Right renal pelvis (tissue), 4 donors: Measurements from ENCODE around the gene AOC3. TPM values are rescaled to one million over a fixed set of nuclear protein-coding genes. Genes with fewer than 3 reads are reported as not detected.
"Not testable (repeated sequence)": the region's sequence is repeated elsewhere in the genome, so short reads cannot be mapped to it uniquely, and the experiment has no call there.

Experiments
- DNase-seq, 4 donors: peaks; one replicate each; pipeline ENCODE4 v3.0.0-alpha.2; 2013; ENCODE audit warnings: low read depth in 4 of 4, low spot score in 3 of 4, missing footprints in 1 of 4
- polyA plus RNA-seq, 4 donors: library from polyadenylated mRNA; unstranded; fragments of 120-200 nt; gene quantifications; one replicate each; pipeline ENCODE4 v1.2.1, GENCODE V29; 2013; ENCODE audit not compliant: insufficient read length in 4 of 4

The AOC3 gene
- polyA plus RNA-seq, 4 donors = 5.3 to 7.5 (median 6.5) TPM

DNA sequence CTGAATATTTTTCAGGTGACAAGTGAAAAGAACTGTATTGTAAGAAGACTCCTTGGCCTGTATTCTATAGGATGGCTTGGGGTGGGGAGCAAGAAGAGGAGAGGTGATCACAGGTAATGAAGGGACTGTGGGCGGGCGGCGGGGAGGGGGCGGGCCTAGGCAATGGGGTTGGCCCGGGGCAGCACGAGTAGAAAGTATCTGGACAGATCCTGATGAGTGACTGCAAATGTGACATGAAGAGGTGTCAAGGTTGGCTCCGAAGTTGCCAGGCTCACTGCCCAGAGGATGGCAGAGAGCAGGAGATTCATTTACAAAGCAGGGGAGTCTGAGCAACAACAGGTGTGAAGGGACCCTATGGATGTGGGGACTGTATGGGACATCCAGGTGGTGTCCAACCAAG lies 38.8 kb downstream of the AOC3 start:
- DNase-seq = no peak

GRCh38 chr17:42891539-42892152 lies 40.6 kb downstream of the AOC3 start:
- DNase-seq = no peak

DNA sequence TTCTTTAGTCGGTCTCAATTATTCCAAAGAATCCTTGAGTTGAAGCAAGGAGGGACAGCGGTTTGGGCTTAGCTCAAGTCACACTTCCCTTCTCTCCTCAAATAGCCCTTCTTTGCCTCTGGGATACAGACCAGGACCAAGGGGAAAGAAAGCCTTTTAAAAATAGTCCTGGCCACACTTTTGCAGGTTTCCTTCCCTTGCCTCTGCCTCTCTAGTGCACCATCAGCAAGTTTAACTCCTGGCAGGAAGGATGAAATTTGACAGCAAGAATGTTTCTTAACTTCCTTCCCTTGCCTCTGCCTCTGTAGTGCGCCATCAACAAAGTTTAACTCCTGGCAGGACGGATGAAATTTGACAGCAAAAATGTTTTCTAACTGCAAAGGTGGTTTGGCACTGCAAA lies 42.4 kb downstream of the AOC3 start:
- no peak for DNase-seq

DNA sequence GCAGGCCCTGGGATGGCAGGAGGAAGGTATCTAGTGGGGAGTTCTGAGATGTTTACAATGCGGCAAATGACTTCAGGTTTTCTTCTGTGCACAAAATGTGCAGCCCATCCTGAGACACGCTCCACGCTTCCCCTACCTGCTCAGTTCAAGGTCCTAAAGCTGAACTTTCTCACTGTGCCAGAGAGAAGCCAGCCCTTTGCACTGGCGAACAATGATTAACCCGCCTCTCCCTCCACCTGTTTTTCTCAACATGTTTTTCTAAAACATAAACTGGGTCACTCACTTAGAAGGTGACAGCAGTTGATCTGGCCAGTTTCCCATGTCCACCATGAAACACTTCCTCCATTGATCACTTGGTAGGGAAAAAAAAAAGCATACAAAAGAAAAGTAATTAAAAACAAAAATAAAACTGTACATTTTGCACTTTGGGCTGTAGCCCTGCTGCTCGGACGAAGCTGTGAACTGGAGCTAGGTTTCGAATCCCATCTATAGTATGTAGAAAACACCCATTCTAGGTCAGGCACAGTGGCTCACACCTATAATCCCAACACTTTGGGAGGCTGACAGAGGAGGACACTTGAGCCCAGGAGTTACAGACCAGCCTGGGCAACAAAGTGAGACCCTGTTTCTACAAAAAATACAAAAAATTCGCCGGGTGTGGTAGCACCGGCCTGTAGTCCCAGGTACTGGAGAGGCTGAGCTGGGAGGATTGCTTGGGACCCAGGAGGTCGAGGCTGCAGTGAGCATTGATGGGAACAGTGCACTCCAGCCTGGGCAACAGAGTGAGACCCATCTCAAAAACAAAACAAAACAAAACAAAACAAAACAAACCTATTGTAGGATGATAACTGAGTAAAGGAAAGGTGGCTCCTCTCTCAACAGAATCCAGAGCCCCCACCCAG lies 43.5 kb downstream of the AOC3 start:
- DNase-seq = no peak

- DNase-seq = no peak
Measured at GRCh38 chr17:42895185-42895555, 44.2 kb downstream of the AOC3 start.

GRCh38 chr17:42898147-42898811 lies 47.3 kb downstream of the AOC3 start:
- DNase-seq = no peak

- not testable (repeated sequence) for DNase-seq
Measured at GRCh38 chr17:42899981-42900380, 49.0 kb downstream of the AOC3 start.

- no peak for DNase-seq
Measured at GRCh38 chr17:42900460-42901331, 49.7 kb downstream of the AOC3 start, which contains the start of gene G6PC1. Gene G6PC1, plus strand, starts transcription at chr17:42900799. Its CDS starts 78 bp downstream, at chr17:42900877.

DNA sequence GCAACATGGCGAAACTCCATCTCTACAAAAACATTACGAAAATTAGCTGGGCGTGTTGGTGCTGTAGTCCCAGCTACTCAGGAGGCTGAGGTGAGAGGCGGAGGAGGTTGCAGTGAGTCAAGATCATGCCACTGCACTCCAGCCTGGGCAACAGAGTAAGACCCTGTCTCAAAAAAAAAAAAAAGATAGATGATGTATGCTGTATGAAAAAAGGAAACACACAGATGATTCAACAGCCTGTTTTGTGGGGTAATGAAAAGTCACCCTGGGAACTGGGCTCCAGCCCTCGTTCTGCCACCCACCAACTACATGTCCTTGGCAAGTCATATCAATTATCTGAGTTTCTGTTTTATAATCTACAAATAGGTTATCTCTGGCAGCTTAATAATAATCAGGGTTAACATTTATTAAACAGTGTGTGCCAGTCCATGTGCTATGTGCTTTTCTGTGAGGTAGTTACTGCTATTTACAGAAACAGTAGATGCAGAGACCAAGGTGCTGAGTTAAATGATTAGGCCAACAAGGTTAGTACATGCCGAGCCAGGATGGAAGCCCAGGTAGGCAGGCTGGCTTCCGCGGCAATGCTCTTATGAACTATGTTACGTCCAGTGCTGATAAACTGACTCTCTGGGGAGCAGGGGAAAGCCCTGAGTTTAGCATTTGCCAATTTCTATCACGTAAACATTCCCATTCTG lies 50.7 kb downstream of the AOC3 start:
- no peak for DNase-seq

DNA sequence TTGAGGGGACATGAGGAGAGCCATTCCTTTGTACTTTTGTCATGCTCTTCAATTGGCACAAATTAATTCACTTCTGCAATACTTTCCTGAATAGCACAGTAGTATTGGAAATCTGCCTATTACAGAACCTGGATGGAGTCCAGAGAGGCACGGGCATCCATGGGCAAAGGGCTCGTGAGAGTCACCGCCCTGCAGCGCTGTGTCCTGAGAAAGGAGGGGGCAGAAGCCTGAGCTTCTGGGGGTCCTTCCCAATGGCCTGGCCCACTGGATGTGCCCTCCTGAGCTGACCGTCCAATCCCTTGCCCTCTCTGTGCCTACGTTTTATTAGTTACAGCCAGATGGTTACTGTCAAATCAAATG lies 53.1 kb downstream of the AOC3 start:
- DNase-seq = no peak

- DNase-seq = no peak
Measured at GRCh38 chr17:42906772-42907446, 55.9 kb downstream of the AOC3 start.

Other genes with a start within 250 kb of the AOC3 start
- gene RETREG3, start 241.8 kb upstream of the AOC3 start, polyA plus RNA-seq = 10 to 100 TPM; 42.5 to 46.6 (median 44.4) TPM
- 10 to 100 TPM; 55.8 to 66.1 (median 59.4) TPM for gene TUBG1, start 241.5 kb upstream of the AOC3 start, polyA plus RNA-seq
- 10 to 100 TPM; 21.6 to 28.1 (median 25.9) TPM for gene TUBG2, start 191.9 kb upstream of the AOC3 start, polyA plus RNA-seq
- gene PLEKHH3, start 174.2 kb upstream of the AOC3 start, polyA plus RNA-seq = 10 to 100 TPM; 13.5 to 19.4 (median 15.1) TPM
- 1 to 10 TPM; 1.1 to 2.2 (median 1.3) TPM for gene CCR10, start 169.4 kb upstream of the AOC3 start, polyA plus RNA-seq
- gene CNTNAP1, start 168.7 kb upstream of the AOC3 start, polyA plus RNA-seq = 10 to 100 TPM in 1 of 4 donors, 1 to 10 TPM in 3; 8.4 to 10.1 (median 8.5) TPM
- 10 to 100 TPM; 37.0 to 50.2 (median 45.4) TPM for gene EZH1, start 106.2 kb upstream of the AOC3 start, polyA plus RNA-seq
- 100 to 1,000 TPM; 104 to 113 (median 110) TPM for gene RAMP2, start 90.0 kb upstream of the AOC3 start, polyA plus RNA-seq
- 10 to 100 TPM; 85.0 to 90.7 (median 88.9) TPM for gene VPS25, start 77.8 kb upstream of the AOC3 start, polyA plus RNA-seq
- 10 to 100 TPM; 11.3 to 14.7 (median 12.2) TPM for gene WNK4, start 70.6 kb upstream of the AOC3 start, polyA plus RNA-seq
- gene COA3, start 52.5 kb upstream of the AOC3 start, polyA plus RNA-seq = 100 to 1,000 TPM; 166 to 178 (median 172) TPM
- 1 to 10 TPM; 1.7 to 3.1 (median 2.0) TPM for gene CNTD1, start 52.3 kb upstream of the AOC3 start, polyA plus RNA-seq
- 10 to 100 TPM; 64.8 to 78.0 (median 69.2) TPM for gene BECN1, start 26.9 kb upstream of the AOC3 start, polyA plus RNA-seq
- gene PSME3, start 17.8 kb upstream of the AOC3 start, polyA plus RNA-seq = 100 to 1,000 TPM; 107 to 121 (median 119) TPM
- gene AOC2, start 6.6 kb upstream of the AOC3 start, polyA plus RNA-seq = 1 to 10 TPM in 3 of 4 donors, under 1 TPM in 1; 0.83 to 1.2 (median 1.2) TPM
- 1 to 10 TPM; 4.2 to 7.6 (median 4.9) TPM for gene G6PC1, start 49.6 kb downstream of the AOC3 start, polyA plus RNA-seq
- 10 to 100 TPM; 47.6 to 56.2 (median 52.2) TPM for gene AARSD1, start 113.3 kb downstream of the AOC3 start, polyA plus RNA-seq
- gene PTGES3L, start 128.9 kb downstream of the AOC3 start, polyA plus RNA-seq = 1 to 10 TPM; 2.1 to 2.4 (median 2.2) TPM
- 10 to 100 TPM; 15.4 to 17.0 (median 15.8) TPM for gene RUNDC1, start 129.4 kb downstream of the AOC3 start, polyA plus RNA-seq
- 1,000 to 10,000 TPM; 1,352 to 1,628 (median 1,460) TPM for gene RPL27, start 147.2 kb downstream of the AOC3 start, polyA plus RNA-seq
- 10 to 100 TPM in 3 of 4 donors, 1 to 10 TPM in 1; 7.8 to 13.5 (median 10.6) TPM for gene IFI35, start 155.6 kb downstream of the AOC3 start, polyA plus RNA-seq
- 100 to 1,000 TPM; 112 to 143 (median 120) TPM for gene VAT1, start 171.2 kb downstream of the AOC3 start, polyA plus RNA-seq
- 1 to 10 TPM; 2.9 to 3.8 (median 3.6) TPM for gene RND2, start 174.0 kb downstream of the AOC3 start, polyA plus RNA-seq